ENCODE measurements around the gene ADAM15. TPM values are rescaled to one million over a fixed set of nuclear protein-coding genes. Genes with fewer than 3 reads are reported as not detected.

ADAM15 gene
- total and polyA plus RNA-seq, 2 of the 8 experiments (the other 6 are each of a cell fraction or from before 2014, with no cell fraction given), result 32.9 to 37.6 TPM

DNA sequence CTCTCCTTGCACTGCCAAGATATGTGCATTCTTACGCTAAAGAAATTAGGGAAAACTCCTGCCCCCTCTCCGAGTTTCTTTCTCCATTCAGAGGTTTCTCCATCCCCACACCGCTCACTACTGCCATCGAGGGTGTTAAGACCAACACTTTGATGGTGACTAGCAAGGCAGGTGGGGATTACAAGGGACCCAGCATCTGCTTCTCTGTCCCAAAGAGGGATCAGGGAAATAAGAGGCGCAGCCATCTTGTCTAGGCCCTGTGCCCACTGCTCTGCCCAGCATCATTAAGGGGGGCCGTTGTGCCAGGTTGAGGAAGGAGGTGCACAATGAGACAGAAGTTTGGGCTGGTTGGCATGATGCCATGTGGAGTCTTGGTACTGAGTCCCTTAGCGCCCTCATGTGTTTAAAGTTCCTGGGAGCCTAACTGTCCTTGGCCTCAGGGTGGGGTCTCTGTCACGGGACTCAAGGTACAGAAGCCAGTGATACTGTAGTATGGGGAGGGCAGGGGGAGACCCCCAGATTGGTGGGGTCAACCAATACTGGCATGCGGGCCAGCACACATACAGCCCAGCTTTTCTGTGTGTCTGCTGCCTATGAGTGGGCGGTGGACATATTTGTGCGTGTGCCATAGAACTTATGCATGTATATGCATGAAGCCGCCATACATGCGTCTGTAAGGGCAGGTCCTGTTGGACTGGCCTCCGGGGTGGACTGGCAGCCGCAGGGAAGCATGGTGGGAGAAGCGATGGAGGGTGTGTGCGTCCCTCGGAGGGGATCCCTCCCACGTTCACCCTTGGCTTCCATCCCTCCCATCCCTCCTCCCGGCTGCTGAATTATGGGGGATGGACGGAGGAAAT is 33.0 kb downstream of the ADAM15 start:
- TF ChIP-seq KDM4A (IDR thresholded peaks at IDR 0.05; ENCODE audit: low read depth, low read length, severe bottlenecking), result no peak
- TF ChIP-seq, protein P1, sequence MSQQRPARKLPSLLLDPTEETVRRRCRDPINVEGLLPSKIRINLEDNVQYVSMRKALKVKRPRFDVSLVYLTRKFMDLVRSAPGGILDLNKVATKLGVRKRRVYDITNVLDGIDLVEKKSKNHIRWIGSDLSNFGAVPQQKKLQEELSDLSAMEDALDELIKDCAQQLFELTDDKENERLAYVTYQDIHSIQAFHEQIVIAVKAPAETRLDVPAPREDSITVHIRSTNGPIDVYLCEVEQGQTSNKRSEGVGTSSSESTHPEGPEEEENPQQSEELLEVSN (IDR thresholded peaks at IDR 0.05), result 0 out of 2 replicates have a peak, but pooled peaks have one; percentile 18
- TF ChIP-seq, protein P2, sequence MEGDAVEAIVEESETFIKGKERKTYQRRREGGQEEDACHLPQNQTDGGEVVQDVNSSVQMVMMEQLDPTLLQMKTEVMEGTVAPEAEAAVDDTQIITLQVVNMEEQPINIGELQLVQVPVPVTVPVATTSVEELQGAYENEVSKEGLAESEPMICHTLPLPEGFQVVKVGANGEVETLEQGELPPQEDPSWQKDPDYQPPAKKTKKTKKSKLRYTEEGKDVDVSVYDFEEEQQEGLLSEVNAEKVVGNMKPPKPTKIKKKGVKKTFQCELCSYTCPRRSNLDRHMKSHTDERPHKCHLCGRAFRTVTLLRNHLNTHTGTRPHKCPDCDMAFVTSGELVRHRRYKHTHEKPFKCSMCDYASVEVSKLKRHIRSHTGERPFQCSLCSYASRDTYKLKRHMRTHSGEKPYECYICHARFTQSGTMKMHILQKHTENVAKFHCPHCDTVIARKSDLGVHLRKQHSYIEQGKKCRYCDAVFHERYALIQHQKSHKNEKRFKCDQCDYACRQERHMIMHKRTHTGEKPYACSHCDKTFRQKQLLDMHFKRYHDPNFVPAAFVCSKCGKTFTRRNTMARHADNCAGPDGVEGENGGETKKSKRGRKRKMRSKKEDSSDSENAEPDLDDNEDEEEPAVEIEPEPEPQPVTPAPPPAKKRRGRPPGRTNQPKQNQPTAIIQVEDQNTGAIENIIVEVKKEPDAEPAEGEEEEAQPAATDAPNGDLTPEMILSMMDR (IDR thresholded peaks at IDR 0.05; ENCODE audit: control extremely low read depth in 1 of 3, insufficient read depth in 1 of 3, low read depth in 1 of 3, low read length in 3 of 3), result 0 out of 4 replicates have a peak, but pooled peaks of 1 of the 3 experiments have one; percentile 11
- POLR2A ChIA-PET (ENCODE audit: partially characterized antibody), result interaction anchor here (0.5 to 2.3 kb wide), 11 partner anchors 13 to 860 kb away, joined by 3 to 13 read pairs (median 3); partner anchors contain the start of genes EFNA4 and SLC50A1
- no peaks in the 10 kb centered on the region for H3K36me3 ChIP-seq (ENCODE audit: control insufficient read depth in 2 of 4, insufficient read depth in 4 of 4, low read length in 3 of 4)
- no peak overlapping the region for H2BK120ac ChIP-seq (replicated peaks; ENCODE audit: low read depth, low read length)
- H3K4me1 ChIP-seq (replicated peaks in 1 of 4; ENCODE audit: control insufficient read depth in 3 of 4, insufficient read depth in 4 of 4, low read length in 3 of 4), result peaks cover 0 to 49% (median 28%) of the 10 kb centered on the region in 4 experiments; a peak in 6 of 7 replicates
- H3K18ac ChIP-seq (ENCODE audit: extremely low read depth, low read length), result no peak overlapping the region
- H4K5ac ChIP-seq (ENCODE audit: insufficient read length, low read depth, low read length), result no peak overlapping the region
- H3K79me1 ChIP-seq (ENCODE audit: low read depth, low read length), result no peaks in the 10 kb centered on the region
- H3K9me3 ChIP-seq (ENCODE audit: insufficient read depth in 2 of 2, low read depth in 1 of 2, low read length in 1 of 2), result no peaks in the 10 kb centered on the region
- 39% methylated on average over 21 of the region's 21 CpGs; no CpG with 5 or more reads in 1 of the 2 experiments for WGBS, 2 experiments (ENCODE audit: extremely low coverage in 1 of 2, insufficient coverage in 1 of 2, insufficient read length in 1 of 2, insufficient replicate concordance in 2 of 2, low coverage in 1 of 2, low lambda C conversion rate in 2 of 2, missing lambda C conversion rate in 1 of 2)
- no peak overlapping the region for H2AK5ac ChIP-seq (ENCODE audit: low read depth, low read length)
- no peak overlapping the region for H3K9ac ChIP-seq (replicated peaks in 1 of 4; ENCODE audit: extremely low read depth in 1 of 4, low read depth in 3 of 4, low read length in 3 of 4)
- H3K4me3 ChIP-seq (ENCODE audit: extremely low read depth in 1 of 4, insufficient read depth in 2 of 4, low read depth in 3 of 4, low read length in 4 of 4), result peak overlapping the region in 3 of 4 experiments; percentile 33 to 81 (median 74); a peak in 4 of 8 replicates
- CTCF ChIA-PET (ENCODE audit: partially characterized antibody), result interaction anchor here (0.6 to 5.5 kb wide), 26 partner anchors 8 to 900 kb away, joined by 3 to 169 read pairs (median 6); partner anchors contain the start of genes ADAM15, EFNA1, EFNA4 and KRTCAP2
- no peak for DNase-seq (ENCODE audit: low read depth in 1 of 2, low spot score in 2 of 2)
- H3K23ac ChIP-seq (ENCODE audit: insufficient read length), result no peak overlapping the region
- no peak overlapping the region for H3K27ac ChIP-seq (ENCODE audit: low read depth, low read length)
- H2BK12ac ChIP-seq (ENCODE audit: low read depth, low read length), result no peak overlapping the region
- H2BK15ac ChIP-seq (ENCODE audit: low read length), result 0 out of 2 replicates have a peak overlapping the region, but pooled peaks have one; percentile 61
- H3K56ac ChIP-seq (replicated peaks; ENCODE audit: insufficient read length, low read depth, low read length), result no peak overlapping the region
- H4K8ac ChIP-seq (ENCODE audit: extremely low read depth, insufficient read depth, low read length), result no peak overlapping the region
- H3K27me3 ChIP-seq (replicated peaks in 1 of 4; ENCODE audit: control insufficient read depth in 3 of 4, extremely low read depth in 1 of 4, insufficient read depth in 3 of 4, low read length in 3 of 4), result peaks cover 44 to 52% (median 48%) of the 10 kb centered on the region in 4 experiments
- no peak overlapping the region for H4K91ac ChIP-seq (replicated peaks; ENCODE audit: insufficient read length, low read length)
- H4K20me1 ChIP-seq (replicated peaks in 1 of 2; ENCODE audit: control insufficient read depth in 1 of 2, insufficient read depth in 2 of 2, low read length in 2 of 2), result peaks cover 0 to 15% of the 10 kb centered on the region in 2 experiments
- H2BK20ac ChIP-seq (ENCODE audit: low read length), result no peak overlapping the region
- H2BK5ac ChIP-seq (ENCODE audit: low read depth, low read length), result no peak overlapping the region; the same call in 1 of the 2 replicates
- no peak overlapping the region for H3K14ac ChIP-seq (ENCODE audit: insufficient read length)
- FAIRE-seq, result no peak
- H3K4me2 ChIP-seq (ENCODE audit: insufficient read depth in 1 of 2, low read depth in 2 of 2, low read length in 2 of 2), result peak overlapping the region; percentile 7 to 95
- H3K4ac ChIP-seq (replicated peaks; ENCODE audit: insufficient read length, low read depth, low read length), result no peak overlapping the region
- H3K23me2 ChIP-seq (ENCODE audit: low read depth, low read length), result peaks cover 21% of the 10 kb centered on the region; the same call in 1 of the 2 replicates
- H3K79me2 ChIP-seq (ENCODE audit: control insufficient read depth in 1 of 2, insufficient read depth in 2 of 2, low read length in 2 of 2), result no peaks in the 10 kb centered on the region
- H2AFZ ChIP-seq (ENCODE audit: low read length), result no peak overlapping the region

Measured in H1 (cell line).